Upper lobe of left lung (tissue), 4 donors: ENCODE data around the gene KCNA3.

ENCODE experiments used
- CTCF ChIP-seq, 6 experiments: fragments of 450-650 bp in 4 of 6; fragments of 200-600 bp in 2 of 6; sonication (generic) in 2 of 6; IDR thresholded peaks; one replicate each; pipeline ENCODE4 v1.5.1; 2016 to 2019; ENCODE audit warnings: antibody characterized with exemption in 6 of 6
- EP300 ChIP-seq, 4 donors: sonication (generic); formaldehyde crosslinking; IDR thresholded peaks; one replicate each; pipeline ENCODE4 v1.5.1; 2017; ENCODE audit warnings: antibody characterized with exemption in 4 of 4, control low read depth in 2 of 4
- POLR2A ChIP-seq, 4 donors: fragments of 450-650 bp; IDR thresholded peaks; one replicate each; pipeline ENCODE4 v1.5.1; 2016 to 2017; ENCODE audit warnings: antibody characterized with exemption in 4 of 4, mild to moderate bottlenecking in 2 of 4
- POLR2AphosphoS5 ChIP-seq, 2 donors: sonication (generic); formaldehyde crosslinking; IDR thresholded peaks; one replicate each; pipeline ENCODE4 v1.5.1; 2017; ENCODE audit warnings: antibody characterized with exemption in 2 of 2

- no peak for TF ChIP-seq CTCF (IDR thresholded peaks at IDR 0.05)
- TF ChIP-seq POLR2AphosphoS5 (IDR thresholded peaks at IDR 0.05) = no peak
- no peak for TF ChIP-seq EP300 (IDR thresholded peaks at IDR 0.05)
- TF ChIP-seq POLR2A (IDR thresholded peaks at IDR 0.05) = no peak
Measured at GRCh38 chr1:110676970-110677369, 2.2 kb upstream of the KCNA3 start.
